ENCODE measurements around the gene YPEL4.

GRCh38 chr11:57626895-57627294, 22.8 kb downstream of the YPEL4 start:
- TF ChIP-seq CTCF (IDR thresholded peaks at IDR 0.05) (no peak), POLR2A (IDR thresholded peaks at IDR 0.05) (no peak), POLR2AphosphoS5 (IDR thresholded peaks at IDR 0.05) (no peak)

Measured in sigmoid colon (tissue), 4 donors.